ACHN (cell line): ENCODE data around the gene CDK12.
A peak's percentile ranks its signal among the peaks of the same experiment; 100 is the strongest.
"Not testable (repeated sequence)": the region's sequence is repeated elsewhere in the genome, so short reads cannot be mapped to it uniquely, and the experiment has no call there.

Experiments used
- DNase-seq: peaks from one replicate; pipeline ENCODE4 v3.0.0-alpha.2; 2015
- in situ Hi-C: cut with HindIII; loops from 2 replicates; pipeline ENCODE4 v1.10.0; 2017; ENCODE audit warnings: low sequenced_read_pairs, low pct_ligation_motif_present, low pct_unique_long_range_greater_than_20kb

CDK12 gene

DNA sequence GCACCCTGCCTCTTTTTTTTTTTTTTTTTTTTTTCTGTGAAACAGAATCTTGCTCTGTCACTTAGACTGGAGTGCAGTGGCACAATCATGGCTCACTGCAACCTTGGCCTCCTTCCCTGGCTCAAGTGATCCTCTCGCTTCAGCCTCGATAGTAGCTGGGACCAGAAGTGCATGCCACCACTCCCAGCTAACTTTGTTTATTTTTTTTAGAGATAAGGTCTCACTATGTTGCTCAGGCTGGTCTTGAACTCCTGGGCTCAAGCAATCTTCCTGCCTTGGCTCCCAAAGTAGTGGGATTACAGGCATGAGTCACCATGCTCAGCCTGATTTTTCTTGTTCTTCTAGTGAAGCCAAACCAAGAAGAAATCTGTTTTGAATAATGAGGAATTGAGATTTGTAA, 25.0 kb downstream of the CDK12 start:
- no peak for DNase-seq
- in situ Hi-C loops = no loop called here

DNA sequence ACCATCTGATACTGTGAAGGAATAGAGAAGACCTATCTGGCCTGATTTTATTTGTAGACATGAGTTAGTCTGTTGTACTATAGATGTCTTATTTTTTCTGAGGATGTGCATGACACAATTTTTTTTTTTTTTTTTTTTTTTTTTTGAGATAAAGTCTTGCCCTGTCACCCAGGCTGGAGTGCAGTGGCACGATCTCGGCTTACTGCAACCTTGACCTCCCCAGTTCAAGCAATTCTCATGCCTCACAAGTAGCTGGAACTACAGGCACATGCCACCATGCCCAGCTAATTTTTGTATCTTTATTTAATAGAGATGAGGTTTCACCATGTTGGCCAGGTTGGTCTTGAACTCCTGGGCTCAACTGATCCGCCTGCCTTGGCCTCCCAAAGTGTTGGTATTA, 26.2 kb downstream of the CDK12 start:
- in situ Hi-C loops, DNase-seq: not testable (repeated sequence)

DNA sequence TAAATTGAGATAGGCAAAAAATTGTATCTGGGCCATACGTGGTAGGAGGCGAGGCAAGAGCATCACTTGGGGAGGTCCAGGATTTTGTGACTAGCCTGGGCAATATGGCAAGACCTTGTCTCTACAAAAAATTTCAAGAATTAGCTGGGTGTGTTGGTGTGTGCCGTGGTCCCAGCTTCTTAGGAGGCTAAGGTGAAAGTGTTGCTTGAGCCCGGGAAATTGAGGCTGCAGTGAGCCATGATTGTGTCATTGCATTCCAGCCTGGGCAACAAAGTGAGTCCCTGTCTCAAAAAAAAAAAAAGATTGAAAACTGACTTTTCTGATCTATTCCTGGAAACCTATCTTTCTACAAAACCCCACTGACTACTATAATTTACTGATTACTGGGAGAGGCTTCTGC, 26.7 kb downstream of the CDK12 start:
- in situ Hi-C loops = no loop called here
- no peak for DNase-seq

DNA sequence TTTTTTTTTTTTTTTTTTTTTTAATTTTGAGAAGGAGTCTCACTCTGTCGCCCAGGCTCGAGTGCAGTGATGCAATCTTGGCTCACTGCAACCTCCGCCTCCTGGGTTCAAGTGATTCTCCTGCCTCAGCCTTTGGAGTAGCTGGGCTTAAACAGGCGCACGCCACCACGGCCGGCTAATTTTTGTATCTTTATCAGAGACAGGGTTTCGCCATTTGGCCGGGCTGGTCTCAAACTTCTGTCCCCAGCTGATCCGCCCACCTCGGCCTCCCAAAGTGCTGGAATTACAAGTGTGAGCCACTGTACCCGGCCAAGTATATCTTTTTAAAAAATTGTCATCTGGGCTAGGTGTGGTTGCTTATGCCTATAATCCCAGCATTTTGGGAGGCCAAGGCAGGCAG, 35.6 kb downstream of the CDK12 start:
- in situ Hi-C loops = not testable (repeated sequence)

DNA sequence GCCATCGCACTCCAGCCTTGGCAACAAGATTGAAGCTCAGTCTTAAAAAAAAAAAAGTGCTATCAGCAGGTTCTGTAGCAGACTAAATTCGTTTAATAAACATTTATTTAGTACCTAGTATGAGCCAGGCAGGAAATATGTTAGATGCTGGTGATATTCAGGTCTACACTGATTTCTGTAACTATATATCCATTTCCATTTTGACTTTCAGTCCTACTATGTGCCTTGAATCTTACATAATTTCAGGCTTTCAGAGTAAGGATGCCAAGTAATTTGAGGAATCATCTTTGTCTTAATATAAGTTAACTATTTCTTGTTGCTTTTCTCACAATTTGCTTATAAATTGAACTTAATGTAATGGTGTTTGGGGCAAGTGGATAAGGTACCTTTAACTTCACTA, 46.2 kb downstream of the CDK12 start:
- no peak for DNase-seq
- in situ Hi-C loops = no loop called here

More for the DNA sequence above, 35.6 kb downstream of the CDK12 start:
- DNase-seq = not testable (repeated sequence)

DNA sequence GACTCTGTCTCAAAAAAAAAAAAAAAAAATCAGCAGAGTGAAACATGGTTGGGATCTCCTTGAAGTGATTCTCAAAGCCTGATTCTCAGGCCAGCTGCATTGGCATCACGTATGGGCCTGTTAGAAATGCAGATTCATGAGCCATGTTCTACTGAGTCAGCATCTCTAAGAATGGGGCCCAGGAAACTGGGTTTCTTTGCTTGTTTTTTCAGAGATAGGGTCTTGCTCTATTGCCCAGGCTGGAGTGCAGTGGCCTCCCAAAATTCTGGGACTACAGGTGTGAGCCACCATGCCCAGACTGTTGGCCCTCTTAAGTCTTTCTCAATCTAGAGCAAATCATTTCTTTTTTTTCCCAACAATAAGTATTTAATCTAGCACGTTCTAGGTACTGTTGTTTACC, 47.7 kb downstream of the CDK12 start:
- no peak for DNase-seq

DNA sequence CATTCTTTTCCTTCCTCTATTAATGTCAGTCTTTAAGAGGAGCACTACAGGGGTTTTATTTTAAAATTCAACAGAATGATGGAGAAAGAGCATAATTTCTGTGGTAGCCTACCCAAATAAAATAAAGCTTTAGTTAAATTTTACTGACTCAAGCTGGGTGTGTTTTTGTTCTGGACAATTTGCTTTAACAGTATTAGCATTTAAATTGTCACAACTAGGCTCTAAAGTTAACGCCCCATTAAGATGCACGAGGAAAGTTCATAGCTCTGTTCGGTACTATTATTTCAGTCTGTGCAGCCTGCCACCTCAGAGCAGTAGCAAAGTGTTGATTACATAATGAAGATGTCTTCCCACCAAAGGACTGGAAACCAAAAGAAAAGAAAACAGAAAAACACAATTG, 52.0 kb downstream of the CDK12 start:
- in situ Hi-C loops = no loop called here
- DNase-seq = no peak

More for the DNA sequence above, 47.7 kb downstream of the CDK12 start:
- in situ Hi-C loops = no loop called here

DNA sequence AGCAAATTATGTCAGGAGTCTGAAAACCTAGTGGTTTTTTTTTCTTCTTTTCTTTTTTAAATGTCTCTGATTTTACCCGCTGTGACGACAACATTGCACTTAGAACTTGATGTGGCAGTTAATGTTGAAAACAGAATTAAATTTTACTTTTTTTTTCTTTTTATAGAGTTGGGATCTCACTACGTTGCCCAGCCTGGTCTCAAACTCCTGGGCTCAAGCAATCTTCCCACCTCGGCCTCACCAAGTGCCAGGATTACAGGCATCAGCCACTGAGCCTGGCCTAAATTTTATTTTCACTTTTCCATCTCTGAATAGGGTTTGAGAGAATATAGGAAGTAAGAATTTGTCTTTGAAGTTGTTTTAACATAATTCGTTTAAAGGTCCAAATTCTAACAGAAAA, 52.6 kb downstream of the CDK12 start:
- in situ Hi-C loops = no loop called here
- DNase-seq = no peak

DNA sequence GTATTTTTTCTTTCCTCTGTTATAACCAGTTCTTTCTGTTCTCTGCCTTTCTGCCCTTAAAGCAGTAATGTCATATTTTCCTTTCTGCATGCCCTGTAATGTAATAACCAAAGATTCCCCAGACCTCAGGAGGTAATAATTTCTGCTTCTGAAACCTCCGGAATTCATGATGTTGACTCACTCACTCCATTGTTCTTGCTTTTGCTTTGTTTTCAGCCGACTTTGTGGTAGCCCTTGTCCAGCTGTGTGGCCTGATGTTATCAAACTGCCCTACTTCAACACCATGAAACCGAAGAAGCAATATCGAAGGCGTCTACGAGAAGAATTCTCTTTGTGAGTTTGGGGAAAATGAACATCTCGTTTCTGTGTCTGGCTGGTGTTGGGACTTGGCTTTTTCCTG, 55.9 kb downstream of the CDK12 start:
- in situ Hi-C loops = no loop called here
- no peak for DNase-seq

DNA sequence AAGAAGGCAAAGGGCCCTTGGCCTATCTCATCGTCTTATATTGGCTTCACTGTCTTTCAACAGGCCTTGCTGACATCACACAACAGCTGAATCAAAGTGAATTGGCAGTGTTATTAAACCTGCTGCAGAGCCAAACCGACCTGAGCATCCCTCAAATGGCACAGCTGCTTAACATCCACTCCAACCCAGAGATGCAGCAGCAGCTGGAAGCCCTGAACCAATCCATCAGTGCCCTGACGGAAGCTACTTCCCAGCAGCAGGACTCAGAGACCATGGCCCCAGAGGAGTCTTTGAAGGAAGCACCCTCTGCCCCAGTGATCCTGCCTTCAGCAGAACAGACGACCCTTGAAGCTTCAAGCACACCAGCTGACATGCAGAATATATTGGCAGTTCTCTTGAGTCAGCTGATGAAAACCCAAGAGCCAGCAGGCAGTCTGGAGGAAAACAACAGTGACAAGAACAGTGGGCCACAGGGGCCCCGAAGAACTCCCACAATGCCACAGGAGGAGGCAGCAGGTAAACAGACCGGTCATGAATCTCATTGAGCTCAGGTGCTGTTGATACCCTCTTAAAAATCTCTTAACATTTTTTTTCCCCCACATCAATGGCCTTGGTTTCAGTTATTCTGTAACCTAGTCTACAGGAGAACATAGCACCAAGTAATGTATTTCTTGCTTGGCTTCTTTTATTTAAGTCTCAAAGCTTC, 64.7 kb downstream of the CDK12 start:
- in situ Hi-C loops = no loop called here
- no peak for DNase-seq

DNA sequence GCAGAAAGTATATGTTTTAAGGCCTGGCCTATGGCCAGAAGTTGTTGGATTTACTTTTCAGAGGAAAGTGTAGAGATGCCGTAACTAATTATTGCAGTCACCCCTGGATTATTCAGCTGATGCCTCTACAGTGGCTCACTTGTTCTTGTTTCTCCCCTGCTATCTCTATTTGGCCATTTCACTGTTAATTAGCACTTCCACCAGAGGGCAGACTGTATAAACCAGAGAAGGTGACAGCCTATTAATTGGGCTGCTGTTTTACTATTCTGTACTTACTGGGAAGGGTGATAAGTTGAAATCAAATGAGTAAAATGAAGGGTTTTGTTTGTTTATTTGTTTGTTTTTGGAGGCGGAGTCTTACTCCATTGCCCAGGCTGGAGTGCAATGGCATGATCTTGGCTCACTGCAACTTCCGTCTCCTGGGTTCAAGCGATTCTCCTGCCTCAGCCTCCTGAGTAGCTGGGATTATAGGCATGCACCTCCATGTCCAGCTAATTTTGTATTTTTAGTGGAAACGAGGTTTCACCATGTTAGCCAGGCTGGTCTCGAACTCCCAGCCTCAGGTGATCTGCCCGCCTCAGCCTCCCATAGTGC, 66.0 kb downstream of the CDK12 start:
- DNase-seq = peak; percentile 43
- in situ Hi-C loops = no loop called here

DNA sequence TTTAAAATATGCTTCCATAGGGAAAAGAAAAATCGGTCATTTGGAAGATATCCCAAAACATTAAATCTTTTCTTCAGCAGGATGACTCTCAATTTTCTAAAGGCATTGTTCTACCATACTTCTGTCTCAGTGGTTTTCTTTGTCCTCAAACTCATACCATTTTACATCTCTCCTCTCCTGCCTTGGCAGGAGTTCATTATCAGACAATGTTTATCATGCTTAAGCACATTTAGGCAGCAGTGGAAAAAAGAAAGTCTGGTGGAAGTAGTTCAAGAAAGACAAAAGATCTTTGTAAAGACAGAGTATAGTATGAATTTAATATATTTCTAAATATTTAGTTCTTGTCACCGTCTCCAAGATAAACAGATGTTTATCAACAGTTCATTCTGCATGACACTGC, 68.2 kb downstream of the CDK12 start:
- in situ Hi-C loops = no loop called here

DNA sequence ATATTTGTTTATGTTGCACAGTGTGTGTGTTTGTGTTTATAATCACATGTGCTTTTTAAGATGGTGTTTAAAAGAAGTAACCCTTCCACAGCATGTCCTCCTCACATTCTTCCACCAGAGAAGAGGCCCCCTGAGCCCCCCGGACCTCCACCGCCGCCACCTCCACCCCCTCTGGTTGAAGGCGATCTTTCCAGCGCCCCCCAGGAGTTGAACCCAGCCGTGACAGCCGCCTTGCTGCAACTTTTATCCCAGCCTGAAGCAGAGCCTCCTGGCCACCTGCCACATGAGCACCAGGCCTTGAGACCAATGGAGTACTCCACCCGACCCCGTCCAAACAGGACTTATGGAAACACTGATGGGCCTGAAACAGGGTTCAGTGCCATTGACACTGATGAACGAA, 69.2 kb downstream of the CDK12 start:
- no peak for DNase-seq
- in situ Hi-C loops = no loop called here

More for the DNA sequence above, 68.2 kb downstream of the CDK12 start:
- no peak for DNase-seq

DNA sequence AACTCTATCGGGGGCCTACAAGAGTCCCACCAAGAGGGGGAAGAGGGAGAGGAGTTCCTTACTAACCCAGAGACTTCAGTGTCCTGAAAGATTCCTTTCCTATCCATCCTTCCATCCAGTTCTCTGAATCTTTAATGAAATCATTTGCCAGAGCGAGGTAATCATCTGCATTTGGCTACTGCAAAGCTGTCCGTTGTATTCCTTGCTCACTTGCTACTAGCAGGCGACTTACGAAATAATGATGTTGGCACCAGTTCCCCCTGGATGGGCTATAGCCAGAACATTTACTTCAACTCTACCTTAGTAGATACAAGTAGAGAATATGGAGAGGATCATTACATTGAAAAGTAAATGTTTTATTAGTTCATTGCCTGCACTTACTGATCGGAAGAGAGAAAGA, 70.0 kb downstream of the CDK12 start:
- DNase-seq = no peak
- in situ Hi-C loops = no loop called here

DNA sequence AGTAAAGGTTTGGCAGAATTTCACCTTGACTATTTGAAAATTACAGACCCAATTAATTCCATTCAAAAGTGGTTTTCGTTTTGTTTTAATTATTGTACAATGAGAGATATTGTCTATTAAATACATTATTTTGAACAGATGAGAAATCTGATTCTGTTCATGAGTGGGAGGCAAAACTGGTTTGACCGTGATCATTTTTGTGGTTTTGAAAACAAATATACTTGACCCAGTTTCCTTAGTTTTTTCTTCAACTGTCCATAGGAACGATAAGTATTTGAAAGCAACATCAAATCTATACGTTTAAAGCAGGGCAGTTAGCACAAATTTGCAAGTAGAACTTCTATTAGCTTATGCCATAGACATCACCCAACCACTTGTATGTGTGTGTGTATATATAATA, 72.6 kb downstream of the CDK12 start:
- no peak for DNase-seq
- in situ Hi-C loops = no loop called here

DNA sequence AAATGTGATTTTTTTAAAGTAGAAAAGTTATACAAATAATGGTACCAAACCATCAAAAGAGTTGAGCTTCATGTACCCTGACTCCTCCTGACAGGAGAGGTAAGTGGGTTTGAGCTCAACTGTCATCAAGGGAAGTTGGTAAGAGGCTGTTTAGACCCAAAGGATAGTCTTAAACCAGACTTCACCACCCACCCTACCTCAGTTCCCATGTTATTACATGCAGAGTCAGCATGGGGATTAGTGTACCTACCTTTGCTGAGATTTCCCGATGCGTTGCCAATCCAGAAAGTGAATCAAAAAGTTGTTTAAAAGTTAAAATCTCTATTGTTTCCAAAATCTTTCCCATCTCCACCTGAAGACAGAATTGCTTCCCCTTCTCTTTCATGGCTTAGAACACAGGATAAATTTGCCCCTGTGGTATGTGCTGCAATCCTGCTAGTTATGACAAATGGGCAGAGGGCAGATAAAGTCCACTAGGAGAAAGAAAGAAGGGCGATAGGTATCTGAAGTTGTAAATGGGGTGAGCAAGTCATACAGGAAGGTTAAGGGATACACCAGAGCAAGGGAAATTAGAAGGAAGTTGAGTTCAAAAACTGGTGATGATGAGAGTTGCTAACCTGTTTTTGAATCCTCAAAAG, 73.6 kb downstream of the CDK12 start:
- no peak for DNase-seq
- in situ Hi-C loops = loop anchor here (5.0 kb wide), 1 partner anchor 42 kb away; no protein-coding TSS in a partner anchor

DNA sequence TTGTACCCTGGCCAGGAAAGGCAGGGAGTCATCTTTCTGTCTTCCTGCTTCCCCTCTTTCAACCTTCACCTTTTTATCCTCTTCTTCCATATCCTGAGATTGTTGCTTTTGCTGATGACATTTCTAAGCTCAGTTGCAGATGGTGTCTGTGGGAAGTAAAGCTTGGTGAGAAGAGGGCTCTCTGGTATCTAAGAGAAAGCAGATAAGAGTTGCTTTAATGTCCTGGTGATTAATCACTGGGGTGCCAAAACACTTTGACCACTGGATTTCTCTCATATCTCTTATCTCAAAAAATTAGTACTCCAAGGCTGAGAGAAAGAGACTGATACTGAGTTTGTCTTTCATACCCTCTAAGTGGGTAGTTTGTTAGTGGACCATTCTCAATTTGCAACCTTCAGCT, 75.2 kb downstream of the CDK12 start:
- DNase-seq = no peak
- in situ Hi-C loops = loop anchor here (5.0 kb wide), 1 partner anchor 41 kb away; no protein-coding TSS in a partner anchor

DNA sequence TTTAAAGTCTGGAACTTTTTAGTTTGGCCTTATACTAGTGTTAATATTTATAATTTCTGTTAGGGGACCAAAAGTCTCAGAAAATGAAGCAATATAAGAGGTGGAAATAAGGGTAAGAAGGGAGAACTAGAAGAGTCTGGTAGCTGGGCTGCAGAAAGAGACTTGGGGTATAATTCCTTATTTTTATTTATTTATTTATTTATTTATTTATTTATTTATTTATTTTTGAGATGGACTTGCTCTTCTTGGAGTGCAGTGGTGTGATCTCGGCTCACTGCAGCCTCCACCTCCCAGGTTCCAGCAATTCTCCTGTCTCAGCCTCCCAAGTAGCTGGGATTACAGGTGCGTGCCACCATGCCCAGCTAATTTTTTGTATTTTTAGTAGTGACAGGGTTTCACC, 76.1 kb downstream of the CDK12 start:
- DNase-seq = not testable (repeated sequence)
- in situ Hi-C loops = loop anchor here (5.0 kb wide), 1 partner anchor 40 kb away; no protein-coding TSS in a partner anchor

DNA sequence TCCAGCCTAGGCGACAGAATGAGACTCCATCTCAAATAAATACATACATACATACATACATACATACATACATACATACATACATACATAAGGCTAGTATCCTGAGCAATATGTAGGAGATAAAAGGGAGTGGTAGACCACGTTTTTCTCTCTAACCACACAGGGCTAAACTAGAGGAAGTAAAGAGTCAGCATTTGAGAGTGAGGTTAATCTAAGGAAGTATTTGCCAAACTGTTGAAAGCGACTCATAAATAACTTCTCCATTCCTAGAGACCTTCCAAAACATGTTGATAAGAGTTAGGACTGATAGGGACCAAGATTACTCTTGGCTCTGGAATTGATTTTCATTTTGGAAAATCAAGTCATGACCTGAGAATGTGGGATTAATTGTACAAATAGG, 77.6 kb downstream of the CDK12 start:
- in situ Hi-C loops = loop anchor here (5.0 kb wide), 1 partner anchor 38 kb away; no protein-coding TSS in a partner anchor
- DNase-seq = no peak

DNA sequence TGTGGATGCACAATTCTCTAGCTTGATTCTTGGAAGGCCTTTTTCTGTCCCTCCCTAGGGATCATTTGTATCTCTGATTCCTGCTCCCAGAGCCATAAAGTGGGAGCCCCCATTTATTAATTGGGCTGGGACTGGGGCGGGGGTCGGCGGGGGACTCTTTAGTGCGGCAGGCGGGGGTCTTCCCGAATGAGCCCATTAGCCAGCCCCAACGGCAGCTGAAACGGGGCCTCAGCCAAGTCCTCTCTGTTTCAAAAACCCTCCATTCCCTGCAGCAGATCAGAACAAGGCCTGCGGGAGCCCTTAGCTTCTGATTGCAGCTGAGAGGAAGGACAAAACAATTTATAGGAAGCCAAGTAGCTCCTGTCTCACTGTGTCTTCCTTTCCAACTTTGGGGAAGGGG, 79.3 kb downstream of the CDK12 start:
- in situ Hi-C loops = no loop called here
- no peak for DNase-seq
